ENCODE measurements around the gene FAXC.

GRCh38 chr6:99253271-99253670 lies 96.2 kb downstream of the FAXC start:
- TF ChIP-seq, protein P1, sequence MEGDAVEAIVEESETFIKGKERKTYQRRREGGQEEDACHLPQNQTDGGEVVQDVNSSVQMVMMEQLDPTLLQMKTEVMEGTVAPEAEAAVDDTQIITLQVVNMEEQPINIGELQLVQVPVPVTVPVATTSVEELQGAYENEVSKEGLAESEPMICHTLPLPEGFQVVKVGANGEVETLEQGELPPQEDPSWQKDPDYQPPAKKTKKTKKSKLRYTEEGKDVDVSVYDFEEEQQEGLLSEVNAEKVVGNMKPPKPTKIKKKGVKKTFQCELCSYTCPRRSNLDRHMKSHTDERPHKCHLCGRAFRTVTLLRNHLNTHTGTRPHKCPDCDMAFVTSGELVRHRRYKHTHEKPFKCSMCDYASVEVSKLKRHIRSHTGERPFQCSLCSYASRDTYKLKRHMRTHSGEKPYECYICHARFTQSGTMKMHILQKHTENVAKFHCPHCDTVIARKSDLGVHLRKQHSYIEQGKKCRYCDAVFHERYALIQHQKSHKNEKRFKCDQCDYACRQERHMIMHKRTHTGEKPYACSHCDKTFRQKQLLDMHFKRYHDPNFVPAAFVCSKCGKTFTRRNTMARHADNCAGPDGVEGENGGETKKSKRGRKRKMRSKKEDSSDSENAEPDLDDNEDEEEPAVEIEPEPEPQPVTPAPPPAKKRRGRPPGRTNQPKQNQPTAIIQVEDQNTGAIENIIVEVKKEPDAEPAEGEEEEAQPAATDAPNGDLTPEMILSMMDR (IDR thresholded peaks at IDR 0.05) = no peak
- no peak for TF ChIP-seq EZH2 (IDR thresholded peaks at IDR 0.05)
- TF ChIP-seq EZH2phosphoT487 (IDR thresholded peaks at IDR 0.05) = no peak

Measured in neural progenitor cell (in vitro differentiated cells).